Panc1 (cell line): ENCODE measurements around the gene COQ8A.

Experiments used
- POLR2AphosphoS5 ChIP-seq: IDR thresholded peaks from 2 replicates; pipeline ENCODE4 v1.6.1; 2012; ENCODE audit warnings: mild to moderate bottlenecking, low read depth, low read length, moderate library complexity
- SIN3A ChIP-seq: IDR thresholded peaks from 2 replicates; pipeline ENCODE4 v1.6.1; 2012; ENCODE audit warnings: low read depth, mild to moderate bottlenecking, low read length, moderate library complexity, borderline replicate concordance; ENCODE audit not compliant: insufficient read depth
- TCF7L2 ChIP-seq: IDR thresholded peaks from 2 replicates; pipeline ENCODE4 v1.6.1; 2011; ENCODE audit warnings: mild to moderate bottlenecking, low read depth, low read length, inconsistent platforms
- TF ChIP-seq, protein P1 (sequence below): fragments of 450-650 bp; IDR thresholded peaks from 2 replicates; pipeline ENCODE4 v1.5.1; 2017; ENCODE audit warnings: mild to moderate bottlenecking
- TF ChIP-seq, protein P2 (sequence below), 2 experiments: IDR thresholded peaks; 2 replicates each; pipeline ENCODE4 v1.6.1; 2011 to 2012; ENCODE audit warnings: low read depth in 2 of 2, control low read depth in 1 of 2, low read length in 1 of 2, mild to moderate bottlenecking in 1 of 2, moderate library complexity in 1 of 2; ENCODE audit not compliant: insufficient read depth in 1 of 2

GRCh38 chr1:226919587-226919986 lies 20.5 kb upstream of the COQ8A start:
- TF ChIP-seq, protein P1, sequence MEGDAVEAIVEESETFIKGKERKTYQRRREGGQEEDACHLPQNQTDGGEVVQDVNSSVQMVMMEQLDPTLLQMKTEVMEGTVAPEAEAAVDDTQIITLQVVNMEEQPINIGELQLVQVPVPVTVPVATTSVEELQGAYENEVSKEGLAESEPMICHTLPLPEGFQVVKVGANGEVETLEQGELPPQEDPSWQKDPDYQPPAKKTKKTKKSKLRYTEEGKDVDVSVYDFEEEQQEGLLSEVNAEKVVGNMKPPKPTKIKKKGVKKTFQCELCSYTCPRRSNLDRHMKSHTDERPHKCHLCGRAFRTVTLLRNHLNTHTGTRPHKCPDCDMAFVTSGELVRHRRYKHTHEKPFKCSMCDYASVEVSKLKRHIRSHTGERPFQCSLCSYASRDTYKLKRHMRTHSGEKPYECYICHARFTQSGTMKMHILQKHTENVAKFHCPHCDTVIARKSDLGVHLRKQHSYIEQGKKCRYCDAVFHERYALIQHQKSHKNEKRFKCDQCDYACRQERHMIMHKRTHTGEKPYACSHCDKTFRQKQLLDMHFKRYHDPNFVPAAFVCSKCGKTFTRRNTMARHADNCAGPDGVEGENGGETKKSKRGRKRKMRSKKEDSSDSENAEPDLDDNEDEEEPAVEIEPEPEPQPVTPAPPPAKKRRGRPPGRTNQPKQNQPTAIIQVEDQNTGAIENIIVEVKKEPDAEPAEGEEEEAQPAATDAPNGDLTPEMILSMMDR: no peak
- TF ChIP-seq POLR2AphosphoS5 (no peak), SIN3A (no peak), TCF7L2 (no peak)
- TF ChIP-seq, protein P2, sequence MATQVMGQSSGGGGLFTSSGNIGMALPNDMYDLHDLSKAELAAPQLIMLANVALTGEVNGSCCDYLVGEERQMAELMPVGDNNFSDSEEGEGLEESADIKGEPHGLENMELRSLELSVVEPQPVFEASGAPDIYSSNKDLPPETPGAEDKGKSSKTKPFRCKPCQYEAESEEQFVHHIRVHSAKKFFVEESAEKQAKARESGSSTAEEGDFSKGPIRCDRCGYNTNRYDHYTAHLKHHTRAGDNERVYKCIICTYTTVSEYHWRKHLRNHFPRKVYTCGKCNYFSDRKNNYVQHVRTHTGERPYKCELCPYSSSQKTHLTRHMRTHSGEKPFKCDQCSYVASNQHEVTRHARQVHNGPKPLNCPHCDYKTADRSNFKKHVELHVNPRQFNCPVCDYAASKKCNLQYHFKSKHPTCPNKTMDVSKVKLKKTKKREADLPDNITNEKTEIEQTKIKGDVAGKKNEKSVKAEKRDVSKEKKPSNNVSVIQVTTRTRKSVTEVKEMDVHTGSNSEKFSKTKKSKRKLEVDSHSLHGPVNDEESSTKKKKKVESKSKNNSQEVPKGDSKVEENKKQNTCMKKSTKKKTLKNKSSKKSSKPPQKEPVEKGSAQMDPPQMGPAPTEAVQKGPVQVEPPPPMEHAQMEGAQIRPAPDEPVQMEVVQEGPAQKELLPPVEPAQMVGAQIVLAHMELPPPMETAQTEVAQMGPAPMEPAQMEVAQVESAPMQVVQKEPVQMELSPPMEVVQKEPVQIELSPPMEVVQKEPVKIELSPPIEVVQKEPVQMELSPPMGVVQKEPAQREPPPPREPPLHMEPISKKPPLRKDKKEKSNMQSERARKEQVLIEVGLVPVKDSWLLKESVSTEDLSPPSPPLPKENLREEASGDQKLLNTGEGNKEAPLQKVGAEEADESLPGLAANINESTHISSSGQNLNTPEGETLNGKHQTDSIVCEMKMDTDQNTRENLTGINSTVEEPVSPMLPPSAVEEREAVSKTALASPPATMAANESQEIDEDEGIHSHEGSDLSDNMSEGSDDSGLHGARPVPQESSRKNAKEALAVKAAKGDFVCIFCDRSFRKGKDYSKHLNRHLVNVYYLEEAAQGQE (IDR thresholded peaks at IDR 0.05; ENCODE audit: insufficient read depth in 1 of 2, low read depth in 2 of 2, low read length in 1 of 2): no peak
